ENCODE results near the gene TMEM82. TPM values are rescaled to one million over a fixed set of nuclear protein-coding genes. Genes with fewer than 3 reads are reported as not detected.

Gene TMEM82
- polyA plus RNA-seq, 4 donors: 25.3 to 61.3 (median 36.5) TPM

DNA sequence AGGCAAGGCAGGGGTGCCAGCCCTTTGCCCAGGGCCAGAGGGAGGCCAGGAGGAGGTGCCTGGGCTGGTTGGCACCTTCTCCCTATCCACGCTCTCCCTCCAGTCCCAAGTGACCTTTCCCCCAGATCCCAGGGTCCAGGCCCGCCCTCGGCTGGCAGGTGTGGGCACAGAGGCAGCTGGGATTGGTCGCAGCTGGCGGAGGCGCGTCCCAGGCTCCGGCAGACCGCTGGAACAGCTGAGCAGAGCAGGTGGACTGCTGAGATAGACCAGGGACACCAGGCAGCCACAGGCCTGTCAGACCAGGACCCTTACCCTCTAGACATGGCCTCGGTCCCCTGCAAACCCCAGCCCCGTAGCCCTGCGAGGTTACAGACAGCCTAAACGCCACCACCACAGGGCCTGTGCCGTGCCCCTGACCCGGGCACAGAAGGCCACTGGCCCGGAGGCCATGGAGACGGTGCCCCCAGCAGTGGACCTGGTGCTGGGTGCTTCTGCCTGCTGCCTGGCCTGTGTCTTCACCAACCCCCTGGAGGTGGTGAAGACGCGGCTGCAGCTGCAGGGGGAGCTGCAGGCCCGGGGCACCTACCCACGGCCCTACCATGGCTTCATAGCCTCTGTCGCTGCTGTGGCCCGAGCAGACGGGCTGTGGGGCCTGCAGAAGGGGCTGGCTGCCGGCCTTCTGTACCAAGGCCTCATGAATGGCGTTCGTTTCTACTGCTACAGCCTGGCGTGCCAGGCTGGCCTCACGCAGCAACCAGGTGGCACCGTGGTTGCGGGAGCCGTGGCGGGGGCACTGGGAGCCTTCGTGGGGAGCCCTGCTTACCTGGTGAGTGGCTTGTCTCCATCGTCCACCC lies 6.0 kb upstream of the TMEM82 start, which contains the start of gene SLC25A34:
Gene SLC25A34 (plus strand): TSS at position 221 of the 854 bp plus-strand sequence. CDS start 228 bp downstream, at position 449.
- H3K27ac ChIP-seq (ENCODE audit: low read depth in 1 of 3, low read length in 2 of 3): peak within 1 kb of the TSS; percentile 58 to 97 (median 88)
- WGBS, 3 donors: 20 to 60% (median 49%) methylated on average over 33 to 35 of the region's 35 CpGs
- no peak for FAIRE-seq

DNA sequence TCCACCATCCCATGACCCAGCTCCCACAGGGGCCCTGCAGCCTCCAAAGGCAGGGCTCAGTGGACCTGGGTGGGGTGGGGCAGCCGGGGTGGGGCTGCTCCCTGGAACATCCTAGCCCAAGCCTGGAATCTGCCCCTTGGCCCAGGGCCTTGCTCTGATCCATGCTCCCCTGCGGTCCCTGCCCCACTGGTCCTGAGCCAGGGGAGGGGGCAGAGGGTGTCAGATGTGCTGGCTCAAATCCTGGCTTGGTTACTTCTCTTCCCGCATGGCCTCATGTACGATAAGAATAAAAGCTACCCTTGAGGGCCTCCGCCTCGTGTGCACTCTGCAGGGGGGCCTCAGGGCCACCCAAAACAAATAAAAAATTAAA lies 5.4 kb upstream of the TMEM82 start:
- Histone ChIP-seq H3K4me1 (ENCODE audit: control insufficient read depth in 3 of 3, insufficient read depth in 2 of 3, low read depth in 1 of 3, low read length in 2 of 3) (peaks cover 0 to 42% (median 3%) of the 10 kb centered on the region in 3 donors), H3K9me3 (ENCODE audit: control insufficient read depth in 2 of 2, insufficient read depth in 1 of 2, low read depth in 1 of 2, low read length in 1 of 2) (no peaks in the 10 kb centered on the region), H3K27me3 (ENCODE audit: control insufficient read depth in 3 of 3, insufficient read depth in 3 of 3, low read length in 3 of 3) (no peaks in the 10 kb centered on the region), H3K36me3 (ENCODE audit: control insufficient read depth in 3 of 3, insufficient read depth in 2 of 3, low read depth in 1 of 3, low read length in 3 of 3) (peaks cover 6 to 62% (median 8%) of the 10 kb centered on the region in 3 donors), H3K27ac (ENCODE audit: low read depth in 1 of 3, low read length in 2 of 3) (peak overlapping the region; percentile 58 to 97 (median 88)), H3K4me3 (ENCODE audit: low read depth in 1 of 3, low read length in 3 of 3) (peak overlapping the region in 1 of 3 donors; percentile 66)
- WGBS, 3 donors: 12 to 48% (median 23%) methylated on average over 6 of the region's 6 CpGs
- DNase-seq: peak; percentile 76 to 95
- FAIRE-seq: no peak

More for the DNA sequence above, 6.0 kb upstream of the TMEM82 start, which contains the start of gene SLC25A34:
- Histone ChIP-seq H3K36me3 (ENCODE audit: control insufficient read depth in 3 of 3, insufficient read depth in 2 of 3, low read depth in 1 of 3, low read length in 3 of 3) (peaks cover 6 to 68% (median 10%) of the 10 kb centered on the region in 3 donors), H3K27me3 (ENCODE audit: control insufficient read depth in 3 of 3, insufficient read depth in 3 of 3, low read length in 3 of 3) (no peaks in the 10 kb centered on the region), H3K4me3 (ENCODE audit: low read depth in 1 of 3, low read length in 3 of 3) (peak within 1 kb of the TSS in 1 of 3 donors; percentile 66), H3K4me1 (ENCODE audit: control insufficient read depth in 3 of 3, insufficient read depth in 2 of 3, low read depth in 1 of 3, low read length in 2 of 3) (peaks cover 0 to 38% (median 3%) of the 10 kb centered on the region in 3 donors), H3K9me3 (ENCODE audit: control insufficient read depth in 2 of 2, insufficient read depth in 1 of 2, low read depth in 1 of 2, low read length in 1 of 2) (no peaks in the 10 kb centered on the region)
- DNase-seq: peak; percentile 94 to 99

DNA sequence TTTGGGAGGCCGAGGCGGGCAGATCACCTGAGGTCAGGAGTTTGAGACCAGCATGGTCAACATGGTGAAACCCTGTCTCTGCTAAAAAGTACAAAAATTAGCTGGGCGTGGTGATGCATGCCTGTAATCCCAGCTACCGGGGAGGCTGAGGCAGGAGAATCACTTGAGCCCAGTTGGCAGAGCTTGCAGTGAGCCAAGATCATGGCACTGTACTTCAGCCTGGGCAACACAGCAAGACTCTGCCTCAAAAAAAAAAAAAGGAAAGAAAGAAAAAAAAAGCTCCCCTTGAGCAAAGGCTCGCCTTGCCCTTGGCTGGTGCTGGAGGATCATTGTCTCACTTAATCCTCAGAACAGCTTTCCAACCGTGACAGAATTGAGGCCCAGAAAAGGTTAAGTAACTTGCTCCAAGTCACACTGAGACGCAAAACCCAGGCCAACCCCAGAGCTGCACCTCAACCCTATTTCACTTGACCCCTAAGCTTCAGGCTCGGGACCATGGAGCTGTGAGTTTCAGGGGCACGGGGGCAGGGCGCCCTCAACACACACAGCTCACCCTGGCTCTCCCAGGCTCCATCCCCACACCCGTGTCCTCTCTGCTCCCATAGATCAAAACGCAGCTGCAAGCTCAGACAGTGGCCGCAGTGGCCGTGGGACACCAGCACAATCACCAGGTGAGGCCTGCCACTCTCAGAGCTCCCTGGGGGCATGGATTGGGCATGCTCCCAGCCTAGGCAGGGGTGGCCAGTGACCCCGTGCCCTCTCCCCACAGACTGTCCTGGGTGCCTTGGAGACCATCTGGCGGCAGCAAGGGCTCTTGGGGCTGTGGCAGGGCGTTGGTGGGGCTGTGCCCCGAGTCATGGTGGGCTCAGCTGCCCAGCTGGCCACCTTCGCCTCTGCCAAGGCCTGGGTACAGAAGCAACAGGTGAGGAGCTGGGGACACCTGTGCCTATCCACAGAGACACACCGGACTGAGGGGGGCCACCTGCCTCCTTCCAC lies 4.7 kb upstream of the TMEM82 start:
- peaks cover 0 to 55% (median 3%) of the 10 kb centered on the region in 3 donors for H3K36me3 ChIP-seq (ENCODE audit: control insufficient read depth in 3 of 3, insufficient read depth in 2 of 3, low read depth in 1 of 3, low read length in 3 of 3)
- peak overlapping the region in 2 of 3 donors; percentile 58 to 97 for H3K27ac ChIP-seq (ENCODE audit: low read depth in 1 of 3, low read length in 2 of 3)
- no peaks in the 10 kb centered on the region for H3K27me3 ChIP-seq (ENCODE audit: control insufficient read depth in 3 of 3, insufficient read depth in 3 of 3, low read length in 3 of 3)
- peaks cover 0 to 46% (median 3%) of the 10 kb centered on the region in 3 donors for H3K4me1 ChIP-seq (ENCODE audit: control insufficient read depth in 3 of 3, insufficient read depth in 2 of 3, low read depth in 1 of 3, low read length in 2 of 3)
- DNase-seq (no peak), FAIRE-seq (no peak)
- 37 to 72% (median 58%) methylated on average over 18 to 20 of the region's 20 CpGs for WGBS, 3 donors
- H3K4me3 ChIP-seq (ENCODE audit: low read depth in 1 of 3, low read length in 3 of 3): peak overlapping the region in 1 of 3 donors; percentile 66
- no peaks in the 10 kb centered on the region for H3K9me3 ChIP-seq (ENCODE audit: control insufficient read depth in 2 of 2, insufficient read depth in 1 of 2, low read depth in 1 of 2, low read length in 1 of 2)

DNA sequence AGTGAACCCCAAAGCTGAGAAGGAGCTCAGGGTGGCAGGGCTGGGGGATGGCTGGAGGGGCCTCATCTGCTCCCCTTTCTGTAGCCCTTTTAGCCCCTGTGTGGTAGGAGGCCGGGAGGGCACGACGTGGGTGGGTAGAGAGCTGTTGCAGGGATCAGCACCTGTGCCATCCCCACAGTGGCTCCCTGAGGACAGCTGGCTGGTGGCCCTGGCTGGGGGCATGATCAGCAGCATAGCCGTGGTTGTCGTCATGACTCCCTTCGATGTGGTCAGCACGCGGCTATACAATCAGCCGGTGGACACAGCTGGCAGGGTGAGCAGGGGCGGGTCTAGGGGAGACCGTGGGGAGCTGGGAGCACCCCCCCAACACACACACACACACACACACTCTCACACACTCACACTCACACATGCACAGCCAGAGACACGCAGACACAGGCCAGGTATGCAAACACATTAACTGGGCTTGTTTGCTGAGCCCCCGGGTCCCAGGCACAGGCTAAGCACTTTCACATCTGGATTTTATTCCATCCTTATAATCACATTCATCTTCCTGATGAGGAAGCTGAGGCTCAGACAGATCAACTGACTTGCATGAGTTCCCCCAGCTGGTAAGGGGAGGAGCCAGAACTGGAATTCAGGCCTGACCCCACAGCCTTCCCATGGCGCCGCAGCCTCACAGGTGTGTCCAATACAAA lies 3.7 kb upstream of the TMEM82 start:
- DNase-seq (no peak), FAIRE-seq (no peak)
- Histone ChIP-seq H3K27ac (ENCODE audit: low read depth in 1 of 3, low read length in 2 of 3) (peak overlapping the region in 1 of 3 donors; percentile 97), H3K4me3 (ENCODE audit: low read depth in 1 of 3, low read length in 3 of 3) (peak overlapping the region in 1 of 3 donors; percentile 66), H3K27me3 (ENCODE audit: control insufficient read depth in 3 of 3, insufficient read depth in 3 of 3, low read length in 3 of 3) (no peaks in the 10 kb centered on the region), H3K9me3 (ENCODE audit: control insufficient read depth in 2 of 2, insufficient read depth in 1 of 2, low read depth in 1 of 2, low read length in 1 of 2) (no peaks in the 10 kb centered on the region), H3K36me3 (ENCODE audit: control insufficient read depth in 3 of 3, insufficient read depth in 2 of 3, low read depth in 1 of 3, low read length in 3 of 3) (peaks cover 0 to 50% (median 0%) of the 10 kb centered on the region in 3 donors), H3K4me1 (ENCODE audit: control insufficient read depth in 3 of 3, insufficient read depth in 2 of 3, low read depth in 1 of 3, low read length in 2 of 3) (peaks cover 0 to 53% (median 3%) of the 10 kb centered on the region in 3 donors)
- WGBS, 3 donors: 61 to 76% (median 70%) methylated on average over 13 to 15 of the region's 15 CpGs

DNA sequence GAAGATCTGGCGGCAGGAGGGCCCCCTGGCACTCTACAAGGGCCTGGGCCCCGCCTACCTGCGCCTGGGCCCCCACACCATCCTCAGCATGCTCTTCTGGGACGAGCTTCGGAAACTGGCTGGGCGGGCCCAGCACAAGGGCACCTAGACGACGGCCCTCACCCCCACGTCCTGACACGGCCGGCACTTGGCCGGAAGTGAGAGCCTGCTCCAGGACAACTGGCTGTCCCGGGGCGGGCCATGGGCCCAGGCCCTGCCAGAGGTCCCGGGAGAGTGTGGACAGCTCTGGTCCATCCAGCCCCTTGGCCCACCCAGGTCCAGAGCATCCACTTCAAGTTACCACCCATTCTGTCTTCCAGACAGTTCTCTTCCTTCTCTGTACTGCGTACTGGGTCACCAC lies 3.0 kb upstream of the TMEM82 start:
- Histone ChIP-seq H3K4me3 (ENCODE audit: low read depth in 1 of 3, low read length in 3 of 3) (no peak overlapping the region), H3K27me3 (ENCODE audit: control insufficient read depth in 3 of 3, insufficient read depth in 3 of 3, low read length in 3 of 3) (no peaks in the 10 kb centered on the region), H3K27ac (ENCODE audit: low read depth in 1 of 3, low read length in 2 of 3) (no peak overlapping the region), H3K4me1 (ENCODE audit: control insufficient read depth in 3 of 3, insufficient read depth in 2 of 3, low read depth in 1 of 3, low read length in 2 of 3) (peaks cover 0 to 53% (median 3%) of the 10 kb centered on the region in 3 donors), H3K36me3 (ENCODE audit: control insufficient read depth in 3 of 3, insufficient read depth in 2 of 3, low read depth in 1 of 3, low read length in 3 of 3) (peaks cover 0 to 43% (median 0%) of the 10 kb centered on the region in 3 donors), H3K9me3 (ENCODE audit: control insufficient read depth in 2 of 2, insufficient read depth in 1 of 2, low read depth in 1 of 2, low read length in 1 of 2) (no peaks in the 10 kb centered on the region)
- FAIRE-seq (no peak), DNase-seq (no peak)
- WGBS, 3 donors: 87 to 93% (median 92%) methylated on average over 15 to 16 of the region's 16 CpGs

DNA sequence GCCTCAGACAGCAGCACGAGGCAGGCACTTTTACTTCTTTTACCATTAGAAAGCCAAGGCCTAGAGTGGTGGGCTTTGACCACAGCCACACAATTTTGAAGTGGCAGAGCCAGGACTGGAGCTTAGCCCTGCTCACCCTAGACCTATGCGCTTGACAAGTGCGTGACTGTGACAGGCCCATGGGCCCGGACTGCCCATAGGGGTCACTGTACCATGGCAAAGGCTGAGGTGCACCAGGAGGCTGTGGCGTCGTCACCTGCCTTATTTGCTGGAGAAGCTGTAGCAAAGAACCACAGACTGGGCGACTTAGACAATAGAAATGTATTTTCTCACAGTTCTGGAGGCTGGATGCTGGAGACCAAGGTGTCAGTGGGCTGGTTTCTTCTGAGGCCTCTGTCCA lies 2.6 kb upstream of the TMEM82 start:
- 86 to 89% (median 86%) methylated on average over 7 of the region's 7 CpGs for WGBS, 3 donors
- no peak overlapping the region for H3K4me3 ChIP-seq (ENCODE audit: low read depth in 1 of 3, low read length in 3 of 3)
- H3K27me3 ChIP-seq (ENCODE audit: control insufficient read depth in 3 of 3, insufficient read depth in 3 of 3, low read length in 3 of 3): no peaks in the 10 kb centered on the region
- H3K9me3 ChIP-seq (ENCODE audit: control insufficient read depth in 2 of 2, insufficient read depth in 1 of 2, low read depth in 1 of 2, low read length in 1 of 2): no peaks in the 10 kb centered on the region
- peak overlapping the region in 1 of 3 donors; percentile 49 for H3K27ac ChIP-seq (ENCODE audit: low read depth in 1 of 3, low read length in 2 of 3)
- peaks cover 0 to 38% (median 0%) of the 10 kb centered on the region in 3 donors for H3K36me3 ChIP-seq (ENCODE audit: control insufficient read depth in 3 of 3, insufficient read depth in 2 of 3, low read depth in 1 of 3, low read length in 3 of 3)
- no peak for FAIRE-seq
- peaks cover 0 to 52% (median 3%) of the 10 kb centered on the region in 3 donors for H3K4me1 ChIP-seq (ENCODE audit: control insufficient read depth in 3 of 3, insufficient read depth in 2 of 3, low read depth in 1 of 3, low read length in 2 of 3)
- DNase-seq: no peak

DNA sequence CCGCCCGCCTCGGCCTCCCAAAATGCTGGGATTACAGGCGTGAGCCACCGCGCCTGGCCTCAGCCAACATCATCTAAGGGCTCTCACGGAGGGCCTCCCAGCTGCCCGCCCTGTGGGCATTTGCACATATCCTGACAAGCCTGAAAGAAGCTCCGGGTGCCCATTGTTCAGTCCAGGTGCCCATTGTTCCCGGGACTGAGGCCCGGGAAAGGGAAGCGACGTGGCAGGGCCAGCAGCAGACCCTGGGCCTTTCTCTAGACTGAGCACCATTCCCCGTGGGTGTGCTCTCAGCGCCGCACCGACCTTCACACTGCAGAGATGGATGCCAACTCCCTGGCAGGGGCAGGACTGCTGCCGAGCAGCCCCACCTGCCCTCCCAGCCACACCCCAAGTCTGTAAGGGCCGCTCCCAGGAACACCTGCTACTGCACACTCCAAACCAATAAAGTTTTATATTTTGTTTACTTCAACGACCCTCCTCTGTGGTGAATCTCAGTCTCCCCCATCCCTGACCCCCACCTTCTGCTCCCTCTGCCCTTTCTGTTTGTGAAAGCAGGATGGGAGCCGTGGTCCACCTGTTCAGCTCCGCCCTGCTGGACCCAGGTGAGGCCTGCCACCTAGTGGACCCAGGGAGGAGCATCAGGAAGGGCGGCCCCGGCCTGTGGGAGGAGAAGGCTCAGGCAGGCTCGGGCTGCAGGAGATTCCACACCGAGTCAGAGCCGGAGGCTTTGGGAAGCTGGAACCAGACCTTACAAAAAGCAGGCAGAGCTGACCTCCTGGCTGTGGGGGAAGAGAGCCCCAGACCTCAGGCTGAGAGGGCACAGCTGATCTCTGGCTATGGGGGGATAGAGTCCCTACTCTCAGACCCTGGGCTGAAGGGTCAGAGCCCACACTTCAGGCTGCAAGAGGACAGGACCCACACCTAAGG lies 1.1 kb upstream of the TMEM82 start:
- Histone ChIP-seq H3K27me3 (ENCODE audit: control insufficient read depth in 3 of 3, insufficient read depth in 3 of 3, low read length in 3 of 3) (no peaks in the 10 kb centered on the region), H3K9me3 (ENCODE audit: control insufficient read depth in 2 of 2, insufficient read depth in 1 of 2, low read depth in 1 of 2, low read length in 1 of 2) (no peaks in the 10 kb centered on the region), H3K4me1 (ENCODE audit: control insufficient read depth in 3 of 3, insufficient read depth in 2 of 3, low read depth in 1 of 3, low read length in 2 of 3) (peaks cover 0 to 38% (median 0%) of the 10 kb centered on the region in 3 donors), H3K27ac (ENCODE audit: low read depth in 1 of 3, low read length in 2 of 3) (peak overlapping the region; percentile 83 to 90 (median 84)), H3K4me3 (ENCODE audit: low read depth in 1 of 3, low read length in 3 of 3) (peak overlapping the region in 2 of 3 donors; percentile 9 to 33), H3K36me3 (ENCODE audit: control insufficient read depth in 3 of 3, insufficient read depth in 2 of 3, low read depth in 1 of 3, low read length in 3 of 3) (peaks cover 0 to 26% (median 0%) of the 10 kb centered on the region in 3 donors)
- peak; percentile 93 to 96 for DNase-seq
- WGBS, 3 donors: 15 to 43% (median 29%) methylated on average over 27 of the region's 27 CpGs
- no peak for FAIRE-seq
